Smooth muscle cell (in vitro differentiated cells): Measurements from ENCODE around the gene CHCHD1. TPM values are rescaled to one million over a fixed set of nuclear protein-coding genes. Genes with fewer than 3 reads are reported as not detected.

Experiments
- DNase-seq: peaks from one replicate; lab custom pipeline; 2025; ENCODE audit not compliant: unreplicated experiment; lab: John Stamatoyannopoulos, UW
- H2AFZ ChIP-seq: fragments of 200-600 bp; sonication (generic); 2 replicates; pipeline ENCODE4 v1.6.0; 2016; ENCODE audit warnings: antibody characterized with exemption, low read depth, mild to moderate bottlenecking
- H3F3A ChIP-seq: fragments of 200-600 bp; sonication (generic); 2 replicates; pipeline ENCODE4 v1.6.0; 2017; ENCODE audit warnings: antibody characterized with exemption, low read depth
- H3K27ac ChIP-seq: fragments of 200-600 bp; sonication (generic); 2 replicates; pipeline ENCODE4 v1.5.1; 2016; ENCODE audit warnings: low read depth, mild to moderate bottlenecking
- H3K27me3 ChIP-seq: fragments of 200-600 bp; sonication (generic); 2 replicates; pipeline ENCODE4 v1.6.1; 2016; ENCODE audit warnings: low read depth, mild to moderate bottlenecking
- H3K36me3 ChIP-seq: fragments of 200-600 bp; sonication (generic); 2 replicates; pipeline ENCODE4 v1.5.1; 2016; ENCODE audit warnings: low read depth
- H3K4me1 ChIP-seq: fragments of 200-600 bp; sonication (generic); 2 replicates; pipeline ENCODE4 v1.5.1; 2016; ENCODE audit warnings: low read depth
- H3K4me2 ChIP-seq: fragments of 200-600 bp; sonication (generic); 2 replicates; pipeline ENCODE4 v1.6.0; 2016; ENCODE audit warnings: mild to moderate bottlenecking
- H3K4me3 ChIP-seq: fragments of 200-600 bp; sonication (generic); 2 replicates; pipeline ENCODE4 v1.5.1; 2016; ENCODE audit warnings: mild to moderate bottlenecking
- H3K79me2 ChIP-seq: fragments of 200-600 bp; sonication (generic); 2 replicates; pipeline ENCODE4 v1.6.0; 2016; ENCODE audit warnings: low read depth, mild to moderate bottlenecking
- H3K9ac ChIP-seq: fragments of 200-600 bp; sonication (generic); 2 replicates; pipeline ENCODE4 v1.6.0; 2016; ENCODE audit warnings: low read depth
- H3K9me3 ChIP-seq: fragments of 200-600 bp; sonication (generic); replicated peaks from 2 replicates; pipeline ENCODE4 v1.5.1; 2016; ENCODE audit warnings: low read depth
- H4K20me1 ChIP-seq: fragments of 200-600 bp; sonication (generic); 2 replicates; pipeline ENCODE4 v1.6.0; 2016; ENCODE audit warnings: low read depth
- CTCF ChIP-seq: fragments of 200-600 bp; sonication (generic); IDR thresholded peaks from 2 replicates; pipeline ENCODE4 v1.5.1; 2017; ENCODE audit warnings: borderline replicate concordance, mild to moderate bottlenecking, antibody characterized with exemption; ENCODE audit not compliant: insufficient read depth, poor library complexity, severe bottlenecking
- WGBS: methylation state at CpG from one replicate; pipeline ENCODE4 v1.1.7; 2016; ENCODE audit warnings: low lambda C conversion rate; 5-methylcytosine and 5-hydroxymethylcytosine counted together
- polyA plus RNA-seq: library from polyadenylated mRNA; unstranded; fragments of >200 nt; fragmentation: Nextera tagmentation; extraction: Ambion mirVana; gene quantifications from 2 replicates; pipeline ENCODE4 v1.2.1, GENCODE V29; 2016
- total RNA-seq: library from RNA; depleted of rRNA; stranded (reverse); fragments of >200 nt; gene quantifications from 2 replicates; pipeline ENCODE4 v1.2.3, GENCODE V29; 2014

CHCHD1 gene
- total and polyA plus RNA-seq, 2 experiments from 2014 or later = 65.9 to 68.3 TPM

GRCh38 chr10:73802276-73802991 lies 20.6 kb downstream of the CHCHD1 start:
- Histone ChIP-seq H3K4me2 (no peak overlapping the region), H2AFZ (no peak overlapping the region), H4K20me1 (peaks cover 4% of the 10 kb centered on the region), H3K27ac (no peak overlapping the region), H3K4me1 (no peaks in the 10 kb centered on the region), H3K9me3 (no peaks in the 10 kb centered on the region), H3K36me3 (no peaks in the 10 kb centered on the region), H3K9ac (no peak overlapping the region), H3F3A (peaks cover 5% of the 10 kb centered on the region), H3K79me2 (no peaks in the 10 kb centered on the region), H3K4me3 (no peak overlapping the region), H3K27me3 (no peaks in the 10 kb centered on the region)
- WGBS = 89% methylated on average over 11 of the region's 11 CpGs
- DNase-seq = no peak
- no peak for TF ChIP-seq CTCF

DNA sequence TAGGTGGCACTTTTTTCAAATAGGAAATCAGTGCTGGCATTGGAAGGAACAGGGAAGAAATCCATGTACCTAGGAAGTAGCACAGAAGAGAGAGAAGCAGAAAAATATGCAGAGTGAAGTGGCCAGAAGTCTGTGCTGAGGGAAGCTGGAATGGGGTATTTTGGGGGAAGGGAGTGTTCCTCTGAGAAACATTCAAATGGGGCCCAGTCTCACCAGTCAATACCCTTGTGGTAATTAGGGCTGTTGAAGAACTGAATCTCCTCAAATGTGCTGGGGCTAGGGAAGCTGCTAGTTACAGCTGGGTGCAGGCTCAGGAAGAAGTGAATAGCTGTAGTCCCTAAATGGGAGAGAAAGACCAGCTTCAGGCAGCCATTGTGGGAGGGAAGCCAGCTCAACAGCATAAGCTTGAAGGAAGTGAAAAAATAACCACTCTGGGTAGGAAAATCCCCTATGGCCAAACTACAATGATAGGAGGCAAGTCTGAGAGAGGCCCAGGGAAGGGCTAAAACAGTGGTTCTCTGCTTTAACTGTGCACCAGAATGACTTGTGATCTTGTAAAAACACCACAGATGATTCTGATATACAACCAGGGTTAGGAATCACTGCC lies 21.9 kb downstream of the CHCHD1 start:
- Histone ChIP-seq H3K9me3 (no peaks in the 10 kb centered on the region), H4K20me1 (peaks cover 4% of the 10 kb centered on the region), H3K4me3 (no peak overlapping the region), H3K79me2 (no peaks in the 10 kb centered on the region), H3K27me3 (no peaks in the 10 kb centered on the region), H3K4me2 (no peak overlapping the region), H2AFZ (no peak overlapping the region), H3K36me3 (no peaks in the 10 kb centered on the region), H3K4me1 (no peaks in the 10 kb centered on the region), H3F3A (peaks cover 5% of the 10 kb centered on the region), H3K27ac (no peak overlapping the region), H3K9ac (no peak overlapping the region)
- TF ChIP-seq CTCF = no peak
- DNase-seq = no peak

GRCh38 chr10:73806176-73806950 lies 24.5 kb downstream of the CHCHD1 start:
- H3K79me2 ChIP-seq = peaks cover 18% of the 10 kb centered on the region
- no peaks in the 10 kb centered on the region for H3K9me3 ChIP-seq
- no peak overlapping the region for H3K9ac ChIP-seq
- TF ChIP-seq CTCF = no peak
- no peak overlapping the region for H3K27ac ChIP-seq
- WGBS = 95% methylated on average over 14 of the region's 14 CpGs
- no peak overlapping the region for H3K4me2 ChIP-seq
- peaks cover 3% of the 10 kb centered on the region for H3F3A ChIP-seq
- no peak for DNase-seq
- H3K4me3 ChIP-seq = no peak overlapping the region
- H3K4me1 ChIP-seq = peaks cover 4% of the 10 kb centered on the region
- H4K20me1 ChIP-seq = peaks cover 4% of the 10 kb centered on the region
- H2AFZ ChIP-seq = no peak overlapping the region
- H3K36me3 ChIP-seq = no peaks in the 10 kb centered on the region
- H3K27me3 ChIP-seq = no peaks in the 10 kb centered on the region
